GM12865 (cell line): ENCODE data around the gene SHOC1.

Experiments used
- DNase-seq: peaks from one replicate; pipeline ENCODE4 v3.0.0; 2010; ENCODE audit warnings: low read depth
- H3K4me3 ChIP-seq: 2 replicates; pipeline ENCODE4 v1.5.1; 2011; ENCODE audit warnings: mild to moderate bottlenecking, low read depth, low read length, control low read depth
- TF ChIP-seq, protein P1 (sequence below): IDR thresholded peaks from 2 replicates; pipeline ENCODE4 v1.5.1; 2011; ENCODE audit warnings: low read length, control low read depth, low read depth, inconsistent platforms; ENCODE audit not compliant: insufficient read depth; ENCODE audit errors: missing control alignments

SHOC1 gene

DNA sequence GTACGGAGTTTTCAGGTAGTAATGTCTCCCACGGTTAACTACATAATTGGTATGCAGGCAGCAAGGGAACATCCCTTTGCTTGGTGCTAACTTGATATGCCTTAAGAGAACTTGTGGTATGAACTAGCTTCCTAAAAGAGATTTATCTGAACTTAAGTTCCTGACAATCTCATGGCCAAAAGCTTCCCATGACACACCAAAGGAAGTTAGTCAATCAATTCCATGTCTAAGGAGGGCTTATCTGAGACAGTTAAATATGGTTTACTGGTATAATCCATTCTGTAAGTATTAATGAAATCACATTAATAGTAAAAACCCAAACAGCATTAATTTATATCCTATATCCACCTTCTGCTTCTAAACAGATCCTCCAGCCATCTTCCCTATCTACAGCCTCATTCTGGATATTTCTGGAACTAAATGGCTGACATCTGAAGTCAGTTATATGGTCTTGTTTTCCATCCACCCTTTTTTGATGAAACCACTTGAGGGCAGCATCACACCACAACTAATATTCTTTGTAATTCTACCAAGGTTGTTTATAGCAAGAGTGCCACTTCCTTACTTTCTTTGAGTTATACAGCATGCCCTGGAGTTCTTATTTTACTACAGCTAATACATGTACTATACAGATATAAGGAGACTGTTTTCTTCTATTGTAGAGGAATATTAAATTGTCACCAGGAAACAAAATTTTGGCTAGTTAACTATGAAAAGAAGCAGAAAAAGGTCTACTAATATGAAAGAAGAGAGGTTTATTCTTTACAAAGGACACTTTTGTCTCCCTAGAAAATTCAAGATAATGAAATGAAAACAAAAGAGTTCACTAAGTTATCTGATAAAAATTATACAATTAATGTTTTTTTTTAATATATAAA lies 34.7 kb downstream of the SHOC1 start:
- no peak overlapping the region for H3K4me3 ChIP-seq
- TF ChIP-seq, protein P1, sequence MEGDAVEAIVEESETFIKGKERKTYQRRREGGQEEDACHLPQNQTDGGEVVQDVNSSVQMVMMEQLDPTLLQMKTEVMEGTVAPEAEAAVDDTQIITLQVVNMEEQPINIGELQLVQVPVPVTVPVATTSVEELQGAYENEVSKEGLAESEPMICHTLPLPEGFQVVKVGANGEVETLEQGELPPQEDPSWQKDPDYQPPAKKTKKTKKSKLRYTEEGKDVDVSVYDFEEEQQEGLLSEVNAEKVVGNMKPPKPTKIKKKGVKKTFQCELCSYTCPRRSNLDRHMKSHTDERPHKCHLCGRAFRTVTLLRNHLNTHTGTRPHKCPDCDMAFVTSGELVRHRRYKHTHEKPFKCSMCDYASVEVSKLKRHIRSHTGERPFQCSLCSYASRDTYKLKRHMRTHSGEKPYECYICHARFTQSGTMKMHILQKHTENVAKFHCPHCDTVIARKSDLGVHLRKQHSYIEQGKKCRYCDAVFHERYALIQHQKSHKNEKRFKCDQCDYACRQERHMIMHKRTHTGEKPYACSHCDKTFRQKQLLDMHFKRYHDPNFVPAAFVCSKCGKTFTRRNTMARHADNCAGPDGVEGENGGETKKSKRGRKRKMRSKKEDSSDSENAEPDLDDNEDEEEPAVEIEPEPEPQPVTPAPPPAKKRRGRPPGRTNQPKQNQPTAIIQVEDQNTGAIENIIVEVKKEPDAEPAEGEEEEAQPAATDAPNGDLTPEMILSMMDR = peak; percentile 49
- DNase-seq = peak; percentile 83

DNA sequence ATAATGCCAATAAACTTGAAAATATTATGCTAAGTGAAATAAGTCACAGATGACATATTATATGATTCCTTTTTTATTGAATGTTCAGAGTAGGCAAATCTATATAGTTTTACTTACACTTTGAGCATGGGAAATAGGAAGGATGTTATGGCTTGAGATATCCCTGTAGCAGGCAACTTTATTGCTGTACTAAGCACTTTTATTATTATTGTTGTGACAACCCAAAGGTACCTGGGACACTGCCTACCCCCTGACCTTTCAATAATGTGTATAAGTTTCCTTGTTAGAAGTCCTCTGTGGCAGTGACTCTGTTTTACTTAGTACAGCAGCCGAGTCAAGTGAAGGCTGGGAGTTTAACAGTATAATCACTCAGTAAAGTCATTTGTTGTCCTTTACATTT lies 39.9 kb downstream of the SHOC1 start:
- H3K4me3 ChIP-seq = no peak overlapping the region
- DNase-seq = no peak
- TF ChIP-seq, protein P1 = no peak

DNA sequence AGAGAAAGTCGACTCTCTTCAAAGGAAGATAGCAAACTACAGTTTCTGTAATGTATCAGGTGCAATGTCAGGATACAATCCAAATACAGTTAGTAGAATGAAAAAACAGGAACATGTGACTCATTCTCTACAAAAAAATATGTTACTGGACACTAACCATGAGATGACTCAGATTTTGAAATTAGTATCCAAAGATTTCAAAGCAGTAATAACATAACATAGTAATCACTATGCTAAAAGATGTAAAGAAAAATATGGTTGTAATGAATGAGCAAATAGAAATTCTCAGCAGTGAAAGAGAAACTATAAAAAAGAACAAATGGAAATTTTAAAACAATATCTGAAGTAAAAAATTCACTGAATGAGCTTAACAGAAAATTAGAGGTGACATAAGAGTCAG lies 42.3 kb downstream of the SHOC1 start:
- H3K4me3 ChIP-seq = no peak overlapping the region
- TF ChIP-seq, protein P1 = no peak
- DNase-seq = no peak
